NCI-H226 (cell line): Measurements from ENCODE around the gene ITK.

ENCODE experiments used
- DNase-seq: peaks from one replicate; pipeline ENCODE4 v3.0.0-alpha.2; 2015

ITK gene

DNA sequence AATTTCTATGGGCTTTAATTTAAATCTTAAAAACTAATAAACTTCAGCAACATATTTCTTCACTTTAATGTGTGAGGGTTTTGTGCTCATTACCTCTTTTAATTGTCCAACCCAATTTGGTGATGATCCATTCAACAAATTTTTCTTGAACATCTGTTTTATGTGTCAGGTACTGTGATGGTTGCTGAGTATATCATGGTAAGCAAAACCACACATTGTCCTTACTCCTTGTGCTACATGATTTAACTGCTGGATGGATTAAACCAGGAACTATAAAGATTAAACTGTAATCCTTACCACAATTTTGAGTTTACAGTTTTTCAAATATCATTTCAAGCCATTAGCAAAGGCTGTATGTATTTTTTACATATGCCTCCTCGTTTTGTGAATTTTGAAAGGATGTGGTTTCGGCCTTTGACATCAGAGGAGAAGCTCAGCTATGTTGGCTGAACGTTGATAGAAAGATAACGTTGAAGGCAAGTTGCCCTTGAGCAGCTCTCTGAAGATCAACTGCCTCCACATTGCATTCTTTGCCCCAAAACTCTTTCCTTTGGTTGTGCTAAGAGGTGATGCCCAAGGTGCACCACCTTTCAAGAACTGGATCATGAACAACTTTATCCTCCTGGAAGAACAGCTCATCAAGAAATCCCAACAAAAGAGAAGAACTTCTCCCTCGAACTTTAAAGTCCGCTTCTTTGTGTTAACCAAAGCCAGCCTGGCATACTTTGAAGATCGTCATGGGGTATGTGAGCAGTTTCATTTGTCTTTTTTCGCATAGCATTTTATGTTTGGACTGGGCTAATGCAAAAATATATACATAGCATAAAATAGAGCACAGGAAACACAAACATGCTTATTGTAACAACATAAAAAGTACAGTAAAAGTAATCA, at the start of gene ITK:
TSS of gene ITK (plus strand) at position 467 of the 891 bp plus-strand sequence. CDS start at position 605, 138 bp downstream.
- no peak for DNase-seq

GRCh38 chr5:157130925-157131324, 49.7 kb upstream of the ITK start:
- peak; percentile 37 for DNase-seq

- DNase-seq = no peak
These were observed 48.4 kb upstream of the ITK start for GRCh38 chr5:157132281-157132612.

GRCh38 chr5:157137691-157138090, 42.9 kb upstream of the ITK start:
- DNase-seq = no peak

GRCh38 chr5:157142317-157143126, 38.1 kb upstream of the ITK start, which contains the start of gene MED7:
Gene MED7 (minus strand): TSS chr5:157142865. CDS start chr5:157139431, 3,434 bp downstream.
- DNase-seq = peak; percentile 98

GRCh38 chr5:157143127-157143971, 37.3 kb upstream of the ITK start:
- DNase-seq = peak; percentile 16

- peak; percentile 28 for DNase-seq
These were observed 31.7 kb upstream of the ITK start for GRCh38 chr5:157148734-157149615.

GRCh38 chr5:157150995-157151394, 29.6 kb upstream of the ITK start:
- no peak for DNase-seq

- no peak for DNase-seq
These were observed 25.3 kb upstream of the ITK start for GRCh38 chr5:157155297-157155696.

- no peak for DNase-seq
These were observed 23.2 kb upstream of the ITK start for GRCh38 chr5:157157293-157157891.

DNA sequence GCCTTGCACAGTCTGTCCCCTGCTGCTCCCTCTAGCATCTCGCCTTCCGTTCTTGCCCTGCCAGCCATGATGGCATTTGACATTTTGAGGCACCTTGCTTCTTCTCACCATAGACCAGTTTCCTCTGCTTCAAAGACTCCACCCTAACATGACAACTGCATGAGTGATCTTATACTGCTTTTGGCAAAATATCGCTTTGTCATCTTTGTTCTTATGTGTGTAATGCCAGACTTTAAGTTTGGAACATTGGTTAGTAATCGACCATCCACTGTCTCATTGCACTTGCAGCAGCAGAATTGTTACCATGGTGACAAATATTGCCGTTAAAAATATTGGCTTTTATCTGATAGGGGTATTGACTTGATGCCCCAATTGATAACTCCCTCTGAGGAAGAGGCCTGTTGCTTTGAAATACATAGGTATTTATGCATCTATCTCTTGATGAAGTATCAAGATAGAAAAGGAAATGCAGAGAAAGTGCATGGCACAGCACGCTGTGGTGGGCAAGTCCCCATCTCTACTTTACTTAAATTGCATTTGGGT, 21.4 kb upstream of the ITK start:
- no peak for DNase-seq

DNA sequence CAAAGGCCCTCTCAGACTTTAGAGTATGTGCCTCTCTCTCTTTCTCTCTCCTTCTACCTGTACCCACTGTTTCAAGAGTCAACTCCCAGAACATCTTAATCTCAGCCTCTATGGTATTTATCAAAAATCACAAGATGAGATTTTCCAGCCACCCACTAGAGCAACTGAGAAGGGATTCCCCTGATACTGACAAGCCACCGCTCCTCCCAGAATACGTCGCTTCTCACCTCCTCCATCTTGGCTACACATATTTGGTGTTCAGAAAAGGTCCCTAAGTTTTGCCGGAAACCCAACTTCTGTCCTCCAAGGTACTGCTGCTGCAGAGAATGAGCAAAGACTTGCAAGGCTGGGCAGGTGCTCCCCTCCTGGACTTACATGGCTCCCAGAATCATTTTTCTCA, 20.6 kb upstream of the ITK start:
- no peak for DNase-seq

GRCh38 chr5:157161996-157162395, 18.6 kb upstream of the ITK start:
- DNase-seq = no peak

DNA sequence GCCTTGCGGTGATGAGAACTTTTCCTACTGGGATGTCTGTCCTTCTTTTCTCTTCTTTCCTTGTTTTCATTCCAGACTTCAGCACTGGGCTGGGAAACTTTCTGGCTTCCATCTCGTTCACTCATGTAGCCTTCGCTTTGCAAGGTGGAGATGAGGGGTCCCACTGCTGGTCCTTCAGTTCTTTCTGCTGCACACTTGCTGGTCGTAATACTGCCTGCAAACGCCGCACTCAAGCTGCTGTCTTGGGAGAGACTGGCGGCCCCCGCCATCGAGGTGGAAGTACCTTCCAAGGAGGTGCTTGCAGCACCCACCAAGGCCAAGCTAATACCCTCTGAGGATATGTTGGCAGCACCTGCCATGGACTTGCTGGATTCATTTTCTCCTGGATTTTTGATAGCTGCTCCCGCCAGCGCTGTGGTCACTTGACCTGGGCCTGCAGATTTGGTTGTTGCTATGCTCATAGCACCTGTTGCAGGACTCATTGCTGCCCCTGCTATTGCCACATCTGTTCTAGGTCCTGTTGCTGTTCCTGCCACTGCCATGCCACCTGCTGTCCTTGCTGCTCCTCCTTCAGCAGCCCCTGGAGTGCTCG, 17.6 kb upstream of the ITK start:
- DNase-seq = no peak

DNA sequence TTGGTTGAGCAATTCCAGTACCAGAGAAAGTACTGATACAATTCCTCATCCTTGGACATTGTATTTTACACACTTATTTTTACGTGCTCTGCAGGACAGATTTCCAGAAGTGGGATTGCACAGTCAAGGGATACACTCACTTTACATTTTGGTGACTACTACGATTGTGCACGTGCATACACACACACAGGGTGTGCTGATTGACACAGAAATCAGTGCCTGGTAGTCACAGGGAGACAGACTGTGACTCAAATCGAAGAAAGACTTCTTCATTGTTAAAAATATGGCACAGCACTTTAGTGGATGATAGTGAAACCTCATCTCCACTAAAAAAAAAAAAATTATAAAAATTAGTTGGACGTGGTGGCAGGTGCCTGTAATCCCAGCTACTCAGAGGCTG, 16.1 kb upstream of the ITK start:
- DNase-seq = no peak

GRCh38 chr5:157165261-157165660, 15.4 kb upstream of the ITK start:
- DNase-seq = no peak

- DNase-seq = no peak
These were observed 15.0 kb upstream of the ITK start for GRCh38 chr5:157165668-157166067.

GRCh38 chr5:157166214-157167213, 14.1 kb upstream of the ITK start, which contains the start of gene GARIN3:
Gene GARIN3 (minus strand): TSS chr5:157166264. CDS start chr5:157166168, 96 bp downstream.
- DNase-seq = no peak

DNA sequence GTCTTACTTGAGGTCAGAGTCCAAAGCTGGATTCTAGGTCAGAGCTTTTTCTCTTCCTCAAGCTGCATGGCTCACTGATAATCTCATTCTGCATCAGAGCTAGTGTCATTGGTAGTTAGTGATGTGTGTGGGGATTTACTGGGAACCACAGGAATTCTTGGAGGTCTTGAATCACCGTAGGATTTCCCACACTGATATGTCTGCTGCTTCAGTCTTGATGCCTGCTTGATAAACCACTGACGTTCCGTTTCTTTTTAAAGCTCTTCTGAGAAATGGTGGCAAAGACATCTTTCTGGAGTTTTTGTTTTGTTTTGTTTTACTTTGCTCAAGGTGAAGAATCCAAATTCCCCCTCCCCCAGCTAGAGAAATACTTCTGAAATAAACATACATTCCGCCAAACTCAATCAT, 13.4 kb upstream of the ITK start:
- no peak for DNase-seq
